Psoas muscle (tissue), 8 donors: ENCODE measurements around the gene NAXD. TPM values are rescaled to one million over a fixed set of nuclear protein-coding genes. Genes with fewer than 3 reads are reported as not detected.
A peak's percentile ranks its signal among the peaks of the same experiment; 100 is the strongest.

ENCODE experiments used
- ATAC-seq, 4 donors: fragments of 200-7000 bp; cut with Tn5 transposase; one replicate each; pipeline ENCODE4 v1.9.1; 2020; ENCODE audit warnings: moderate library complexity in 3 of 4, mild to moderate bottlenecking in 2 of 4
- DNase-seq, 2 donors: peaks; one replicate each; pipeline ENCODE4 v3.0.0-alpha.2; 2020
- H3K27ac ChIP-seq: fragments of 200-600 bp; one replicate; pipeline ENCODE4 v1.8.0; 2022
- H3K27me3 ChIP-seq, 3 donors: fragments of 200-600 bp in 1 of 3; one replicate each; pipeline versions ENCODE4 v1.6.1 to v1.8.0; 2013 to 2022; ENCODE audit warnings: low read length in 2 of 3, mild to moderate bottlenecking in 2 of 3, moderate library complexity in 1 of 3; ENCODE audit not compliant: insufficient read depth in 3 of 3
- H3K36me3 ChIP-seq, 2 donors: fragments of 200-600 bp in 1 of 2; one replicate each; pipeline versions ENCODE4 v1.6.1 to v1.8.0; 2013 to 2022; ENCODE audit warnings: low read depth in 1 of 2, mild to moderate bottlenecking in 1 of 2, moderate library complexity in 1 of 2; ENCODE audit not compliant: insufficient read depth in 1 of 2
- H3K4me1 ChIP-seq: fragments of 200-600 bp; one replicate; pipeline ENCODE4 v1.8.0; 2022
- H3K4me3 ChIP-seq: fragments of 200-600 bp; one replicate; pipeline ENCODE4 v1.8.0; 2022; ENCODE audit warnings: mild to moderate bottlenecking
- H3K9me3 ChIP-seq: fragments of 200-600 bp; one replicate; pipeline ENCODE4 v1.8.0; 2022
- CTCF ChIP-seq: fragments of 200-600 bp; IDR thresholded peaks from one replicate; pipeline ENCODE4 v1.8.0; 2022; ENCODE audit warnings: antibody characterized with exemption
- WGBS, 3 donors: extraction: QIAGEN DNeasy Blood & Tissue Kit; methylation state at CpG; one replicate each; pipeline versions ENCODE4 v1.1.6 to v1.1.7; 2013; 5-methylcytosine and 5-hydroxymethylcytosine counted together
- intact Hi-C, 2 donors: fragments of 100-400 bp; cut with DNase I; formaldehyde crosslinking; loops; one replicate each; pipeline versions ENCODE4 v1.11.0 to v1.14.2; 2022
- polyA plus RNA-seq, 3 donors: library from polyadenylated mRNA; stranded (reverse); fragments of 200-250 nt; gene quantifications; one replicate each; pipeline ENCODE4 v1.2.3, GENCODE V29; 2013
- total RNA-seq, 4 donors: library from RNA; stranded (reverse); fragmentation: NEBNext Ultra II Directional in 2 of 4; extraction: Animal tissue kit (Norgen Biotek cat#: 25700) in 2 of 4; gene quantifications; one replicate each; pipeline versions ENCODE4 v1.2.1 to v1.2.4, GENCODE V29; 2021 to 2023
- donor health status: healthy with polysubstance abuse.
- donor health status: DM: no; HTN: no; CAD: no; lungs with moderate emphysema.
- donor health status: Bipolar disorder and iron deficiency.
- donor health status: healthy.
- donor health status: DM: yes; HTN: yes; CAD: no.
- donor health status: DM: no; HTN: no; CAD: no.
- donor health status: DM: no; HTN: no; CAD: no.
- donor health status: DM: yes; HTN: yes; CAD: no.

Gene NAXD
- total and polyA plus RNA-seq, 7 donors = 26.0 to 59.2 (median 29.6) TPM

- Histone ChIP-seq H3K4me3 (no peak overlapping the region), H3K27me3 (no peaks in the 10 kb centered on the region), H3K36me3 (peaks cover 8 to 56% of the 10 kb centered on the region in 2 donors), H3K27ac (no peak overlapping the region), H3K9me3 (no peaks in the 10 kb centered on the region), H3K4me1 (peaks cover 27% of the 10 kb centered on the region)
- 76 to 83% (median 83%) methylated on average over 19 of the region's 19 CpGs for WGBS, 3 donors
- DNase-seq (no peak), ATAC-seq (no peak)
- TF ChIP-seq CTCF = no peak
- intact Hi-C loops = no loop called here
These were observed 10.5 kb downstream of the NAXD start for GRCh38 chr13:110625771-110626321.

- Histone ChIP-seq H3K9me3 (no peaks in the 10 kb centered on the region), H3K36me3 (peaks cover 8 to 63% of the 10 kb centered on the region in 2 donors), H3K4me1 (peaks cover 32% of the 10 kb centered on the region), H3K4me3 (no peak overlapping the region), H3K27ac (peak overlapping the region; percentile 36), H3K27me3 (no peaks in the 10 kb centered on the region)
- TF ChIP-seq CTCF = no peak
- intact Hi-C loops = no loop called here
- no peak for DNase-seq
- ATAC-seq = no peak
- 84 to 92% (median 90%) methylated on average over 9 of the region's 9 CpGs for WGBS, 3 donors
These were observed 11.2 kb downstream of the NAXD start for GRCh38 chr13:110626521-110626920.

- intact Hi-C loops = no loop called here
- 83 to 89% (median 86%) methylated on average over 8 of the region's 8 CpGs for WGBS, 3 donors
- peaks cover 8 to 65% of the 10 kb centered on the region in 2 donors for H3K36me3 ChIP-seq
- ATAC-seq = no peak
- H3K27me3 ChIP-seq = no peaks in the 10 kb centered on the region
- H3K9me3 ChIP-seq = no peaks in the 10 kb centered on the region
- DNase-seq = no peak
- H3K4me3 ChIP-seq = no peak overlapping the region
- TF ChIP-seq CTCF = no peak
- H3K27ac ChIP-seq = no peak overlapping the region
- H3K4me1 ChIP-seq = peaks cover 32% of the 10 kb centered on the region
These were observed 12.0 kb downstream of the NAXD start for GRCh38 chr13:110627351-110627750.

- Histone ChIP-seq H3K27me3 (no peaks in the 10 kb centered on the region), H3K36me3 (peaks cover 5 to 61% of the 10 kb centered on the region in 2 donors), H3K4me1 (peaks cover 28% of the 10 kb centered on the region), H3K27ac (peak overlapping the region; percentile 23), H3K9me3 (no peaks in the 10 kb centered on the region), H3K4me3 (no peak overlapping the region)
- intact Hi-C loops = no loop called here
- 44 to 71% (median 50%) methylated on average over 12 of the region's 12 CpGs for WGBS, 3 donors
- TF ChIP-seq CTCF = no peak
- DNase-seq (no peak), ATAC-seq (peak; percentile 20 to 67 (median 39))
These were observed 12.6 kb downstream of the NAXD start for GRCh38 chr13:110627761-110628476.

- ATAC-seq (peak; percentile 61 to 80 (median 74)), DNase-seq (no peak)
- Histone ChIP-seq H3K36me3 (peaks cover 5 to 55% of the 10 kb centered on the region in 2 donors), H3K27me3 (no peaks in the 10 kb centered on the region), H3K4me1 (peaks cover 29% of the 10 kb centered on the region), H3K4me3 (no peak overlapping the region), H3K9me3 (no peaks in the 10 kb centered on the region), H3K27ac (peak overlapping the region; percentile 61)
- no peak for TF ChIP-seq CTCF
- WGBS, 3 donors = 76 to 84% (median 79%) methylated on average over 13 of the region's 13 CpGs
- intact Hi-C loops = no loop called here
These were observed 13.1 kb downstream of the NAXD start for GRCh38 chr13:110628477-110628793.
